Stimulated activated CD4-positive, alpha-beta T cell treated with anti-CD3 and anti-CD28 coated beads, Interleukin-2, amount 100 ng/mL, for 4 hours (primary cell): ENCODE measurements around the gene FMNL2.
A peak's percentile ranks its signal among the peaks of the same experiment; 100 is the strongest.
"Not testable (repeated sequence)": the region's sequence is repeated elsewhere in the genome, so short reads cannot be mapped to it uniquely, and the experiment has no call there.

Source experiments
- DNase-seq: peaks from one replicate; pipeline ENCODE4 v3.0.0-alpha.2; 2020; ENCODE audit warnings: low read depth

FMNL2 gene

GRCh38 chr2:152335016-152335725, at the start of gene FMNL2:
Gene FMNL2 (plus strand): TSS chr2:152335174.
- DNase-seq = peak; percentile 7

- DNase-seq = no peak
These were observed 42.0 kb upstream of the FMNL2 start for GRCh38 chr2:152292991-152293390.

DNA sequence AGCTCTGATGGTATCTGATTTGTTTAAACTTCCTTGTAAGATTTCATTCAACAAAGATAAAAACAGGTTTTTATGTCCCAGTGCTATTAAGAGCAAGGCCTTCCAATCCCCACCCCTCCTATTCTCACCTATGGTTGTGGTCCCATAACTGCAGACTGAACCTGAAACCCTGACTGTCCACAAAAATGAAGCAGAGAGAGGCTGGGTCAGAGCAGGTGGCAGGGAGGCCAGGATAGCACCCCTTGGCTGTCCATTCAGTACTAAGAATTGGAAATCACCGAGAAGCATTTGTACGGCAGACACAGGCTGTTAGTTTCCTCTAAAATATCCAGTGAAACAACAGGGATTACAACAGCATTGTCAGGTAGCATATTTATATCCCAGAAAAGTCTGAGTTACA, 37.3 kb upstream of the FMNL2 start:
- no peak for DNase-seq

GRCh38 chr2:152298754-152299153, 36.2 kb upstream of the FMNL2 start:
- DNase-seq = no peak

- DNase-seq = no peak
These were observed 33.8 kb upstream of the FMNL2 start for GRCh38 chr2:152301131-152301530.

DNA sequence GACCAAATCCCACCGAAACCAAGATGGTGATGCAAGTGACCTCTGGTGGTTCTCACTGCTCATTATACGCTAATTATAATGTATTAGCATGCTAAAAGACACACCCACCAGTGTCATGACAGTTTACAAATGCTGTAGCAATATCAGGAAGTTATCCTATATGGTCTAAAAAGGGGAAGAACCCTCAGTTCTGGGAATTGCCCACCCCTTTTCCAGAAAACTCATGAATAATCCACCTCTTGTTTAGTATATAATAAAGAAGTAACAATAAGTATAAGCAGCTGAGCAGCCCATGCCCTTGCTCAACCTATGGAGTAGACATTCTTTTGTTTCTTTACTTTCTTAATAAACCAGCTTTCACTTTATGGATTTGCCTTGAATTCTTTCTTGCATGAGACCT, 31.0 kb upstream of the FMNL2 start:
- DNase-seq = no peak

GRCh38 chr2:152304836-152305235, 30.1 kb upstream of the FMNL2 start:
- no peak for DNase-seq

GRCh38 chr2:152307863-152308262, 27.1 kb upstream of the FMNL2 start:
- DNase-seq = no peak

GRCh38 chr2:152309352-152310214, 25.4 kb upstream of the FMNL2 start:
- DNase-seq = no peak

DNA sequence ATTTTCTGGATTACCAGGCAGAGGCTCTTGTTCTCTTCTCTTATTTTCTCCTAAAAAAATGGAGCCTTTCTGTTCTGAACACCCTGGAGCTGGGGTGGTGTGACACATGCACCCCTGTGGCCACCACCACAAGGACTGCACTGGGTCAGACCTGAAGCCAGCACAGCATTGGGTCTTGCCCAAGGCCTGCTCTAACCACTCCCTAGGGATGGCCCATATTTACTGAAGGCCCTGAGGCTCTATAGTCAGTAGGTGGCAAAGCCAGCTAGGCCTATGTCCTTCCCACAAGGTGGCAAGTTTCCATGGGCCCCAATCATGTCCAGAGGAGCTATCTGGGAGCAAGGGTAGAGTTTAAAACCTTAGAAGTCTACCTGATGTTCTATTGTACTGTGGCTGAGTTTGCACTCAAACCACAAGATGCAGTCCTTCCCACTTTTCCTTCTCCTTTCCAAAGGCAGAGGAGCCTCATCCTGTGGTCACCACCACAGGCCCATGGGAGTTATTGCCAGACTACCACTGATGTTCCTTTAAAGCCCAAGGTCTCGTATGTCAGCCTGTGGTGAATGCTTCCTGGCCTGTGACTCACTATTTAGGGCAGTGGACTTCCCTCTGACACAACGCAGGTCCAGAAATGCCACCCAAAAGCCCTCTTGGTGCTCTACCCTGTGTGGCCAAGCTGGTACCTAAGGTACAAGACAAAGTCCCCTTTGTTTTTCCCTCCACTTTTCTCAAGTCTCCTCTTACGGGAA, 15.0 kb upstream of the FMNL2 start:
- no peak for DNase-seq

DNA sequence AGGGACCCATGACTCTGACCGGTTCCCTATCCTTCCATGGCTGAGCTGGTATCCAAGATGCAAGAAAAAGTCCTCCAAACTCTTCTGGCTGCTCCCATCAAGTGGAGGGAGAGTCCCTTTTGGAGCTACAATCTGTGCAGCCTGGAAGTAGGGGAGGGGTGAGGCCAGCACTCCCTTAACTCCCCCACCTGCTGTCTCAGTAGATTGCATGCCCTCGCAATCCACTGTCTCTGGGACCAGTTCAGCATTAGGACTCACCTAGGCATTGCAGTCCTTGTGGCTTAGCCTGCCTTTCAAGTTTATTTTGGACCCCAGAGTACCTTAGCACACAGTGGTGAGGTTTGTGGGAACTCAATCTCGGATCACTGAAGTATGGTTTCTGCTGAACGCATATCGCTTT, 14.2 kb upstream of the FMNL2 start:
- no peak for DNase-seq

GRCh38 chr2:152322222-152322621, 12.8 kb upstream of the FMNL2 start:
- no peak for DNase-seq

GRCh38 chr2:152325126-152325525, 9.8 kb upstream of the FMNL2 start:
- DNase-seq = not testable (repeated sequence)

DNA sequence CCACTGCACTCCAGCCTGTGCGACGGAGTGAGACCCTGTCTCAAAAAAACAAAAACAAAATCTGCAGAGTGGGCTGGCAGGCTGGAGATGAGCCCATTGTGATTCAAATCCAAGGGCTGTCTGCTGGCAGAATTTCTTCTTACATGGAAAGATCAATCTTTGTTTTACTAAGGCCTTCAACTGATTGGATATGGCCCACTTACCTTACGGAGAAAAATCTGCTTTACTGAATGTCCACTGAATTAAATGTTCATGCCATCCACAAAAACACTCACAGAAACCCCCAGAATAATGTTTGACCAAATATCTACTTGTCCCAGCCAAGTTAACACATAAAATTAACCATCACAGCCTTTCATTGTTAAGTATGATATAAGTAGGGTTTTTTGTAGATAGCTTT, 8.3 kb upstream of the FMNL2 start:
- no peak for DNase-seq

DNA sequence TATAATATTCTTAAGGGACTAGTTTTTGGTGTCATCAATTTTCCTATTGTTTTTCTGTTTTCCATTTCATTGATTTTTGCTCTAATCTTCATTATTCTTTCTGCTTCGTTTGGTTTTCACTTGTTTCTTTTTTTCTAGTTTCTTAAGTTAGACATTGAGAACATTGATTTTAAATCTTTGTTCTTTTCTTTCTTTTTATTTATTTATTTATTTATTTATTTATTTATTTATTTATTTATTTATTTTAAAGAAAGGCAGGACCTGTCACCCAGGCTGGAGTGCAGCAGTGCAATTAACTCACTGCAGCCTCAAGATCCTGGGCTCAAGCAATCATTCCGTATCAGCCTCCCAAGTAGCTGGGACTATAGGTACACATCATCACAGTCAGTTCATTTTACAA, 7.0 kb upstream of the FMNL2 start:
- DNase-seq = no peak

DNA sequence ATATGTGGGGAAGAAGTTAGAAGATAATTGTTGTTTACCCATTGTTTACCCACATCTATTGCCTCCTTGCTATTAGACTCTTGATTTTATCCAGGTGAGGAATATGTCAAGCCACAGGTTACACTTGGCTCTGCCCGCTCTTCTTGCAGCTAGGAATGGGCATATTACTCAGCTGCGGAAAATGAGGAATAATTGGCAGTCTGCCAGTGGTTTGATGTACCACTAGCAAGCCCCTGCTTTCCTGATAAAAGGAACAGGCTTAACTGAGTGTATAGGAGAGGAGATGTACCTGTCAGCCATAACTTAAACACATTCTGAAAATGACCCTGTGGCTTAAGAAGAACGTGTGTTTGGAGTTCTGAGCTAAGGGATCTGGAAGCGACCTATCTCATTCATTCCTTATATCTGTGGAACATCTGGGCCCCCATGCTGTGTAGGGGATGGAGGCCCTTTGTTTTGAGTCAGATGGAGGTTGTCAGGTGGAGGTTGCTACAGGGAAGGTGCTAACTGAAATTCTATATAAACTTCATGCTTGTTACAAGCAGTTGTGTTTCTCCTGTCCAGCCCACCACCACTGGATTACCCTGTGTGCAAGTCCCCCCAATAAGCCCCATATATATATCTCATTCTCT, 4.6 kb upstream of the FMNL2 start:
- no peak for DNase-seq

- no peak for DNase-seq
These were observed 316 bp upstream of the FMNL2 start for GRCh38 chr2:152334701-152335015.

- DNase-seq = peak; percentile 17
These were observed 748 bp downstream of the FMNL2 start for GRCh38 chr2:152335726-152336118.

DNA sequence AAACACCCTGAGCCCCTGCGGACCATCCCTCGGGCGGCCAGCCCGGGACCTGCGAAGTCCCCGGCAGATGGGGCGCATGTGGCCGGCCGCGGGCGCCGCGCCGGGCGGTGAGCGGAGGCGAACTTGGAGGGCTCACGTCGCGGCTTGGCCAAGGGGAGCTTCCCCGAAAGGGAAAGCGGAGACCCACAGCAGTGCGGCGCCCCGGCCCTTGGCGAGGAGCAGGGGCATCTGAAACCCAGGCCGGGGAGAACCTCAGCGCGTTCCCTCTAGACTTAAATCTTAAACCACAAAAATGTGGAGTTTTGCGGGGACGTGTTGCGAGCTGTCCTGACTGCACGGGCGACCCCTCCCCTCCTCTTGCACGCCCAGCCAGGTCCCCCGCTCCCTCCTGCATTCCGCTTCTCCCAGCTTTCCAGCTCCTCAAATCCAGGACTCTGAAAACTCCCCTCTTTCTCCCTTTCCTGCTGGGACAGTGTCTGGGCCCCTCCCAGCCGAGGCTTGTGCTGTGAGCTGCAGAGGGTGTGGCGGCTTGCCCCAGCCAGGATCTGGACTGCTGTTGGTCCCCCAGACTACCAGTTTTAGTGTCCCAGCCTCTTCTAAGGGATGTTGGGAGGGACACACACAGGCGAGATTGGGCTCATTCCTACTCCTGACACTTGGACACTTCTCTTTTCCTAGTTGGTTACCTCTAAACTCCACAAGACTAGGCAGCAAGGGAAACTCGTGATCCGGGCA, 1.3 kb downstream of the FMNL2 start:
- no peak for DNase-seq

GRCh38 chr2:152336854-152337510, 2.0 kb downstream of the FMNL2 start:
- no peak for DNase-seq

DNA sequence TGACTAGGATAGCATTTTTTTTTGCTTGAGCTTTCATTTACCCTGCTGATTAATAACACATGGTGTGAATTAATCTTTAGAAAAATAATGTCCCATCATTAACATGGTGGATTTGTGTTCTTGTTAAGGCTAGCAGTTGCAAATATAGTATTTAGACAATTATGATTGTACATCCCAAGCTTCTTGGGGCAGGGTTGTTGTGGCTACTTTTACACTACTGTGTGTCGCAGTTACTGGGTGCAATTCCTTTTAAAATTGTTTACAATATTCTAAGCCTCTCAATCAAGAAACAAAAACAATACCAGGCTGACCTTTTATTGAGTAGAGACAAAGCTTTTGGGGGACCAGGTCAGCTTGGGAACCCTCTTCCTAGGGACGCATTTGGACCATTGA, 2.5 kb downstream of the FMNL2 start:
- DNase-seq = no peak
